Vagina (tissue), 2 donors: Measurements from ENCODE around the gene ATG2B. TPM values are rescaled to one million over a fixed set of nuclear protein-coding genes. Genes with fewer than 3 reads are reported as not detected.

Experiments
- DNase-seq, 2 donors: peaks; one replicate each; pipeline ENCODE4 v3.0.0-alpha.2; 2017; ENCODE audit errors: extremely low spot score in 2 of 2
- H3K27ac ChIP-seq: fragments of 200-600 bp; sonication (generic); one replicate; pipeline ENCODE4 v1.5.1; 2019
- H3K27me3 ChIP-seq: fragments of 200-600 bp; sonication (generic); one replicate; pipeline ENCODE4 v1.5.1; 2019
- H3K36me3 ChIP-seq, 2 donors: fragments of 200-600 bp; sonication (generic); one replicate each; pipeline ENCODE4 v1.5.1; 2017 to 2019
- H3K4me1 ChIP-seq: fragments of 200-600 bp; sonication (generic); one replicate; pipeline ENCODE4 v1.5.1; 2019
- H3K4me3 ChIP-seq, 2 donors: fragments of 200-600 bp; sonication (generic); 1 replicate in 1 of 2; 2 replicates in 1 of 2; pipeline ENCODE4 v1.5.1; 2016 to 2019
- H3K9me3 ChIP-seq: fragments of 200-600 bp; sonication (generic); one replicate; pipeline ENCODE4 v1.5.1; 2019
- POLR2A ChIP-seq, 2 donors: fragments of 450-650 bp; IDR thresholded peaks; one replicate each; pipeline ENCODE4 v1.6.1; 2017; ENCODE audit warnings: antibody characterized with exemption in 2 of 2, mild to moderate bottlenecking in 2 of 2, moderate library complexity in 2 of 2
- POLR2AphosphoS5 ChIP-seq, 2 donors: sonication (generic); formaldehyde crosslinking; IDR thresholded peaks; one replicate each; pipeline ENCODE4 v1.9.0; 2017; ENCODE audit warnings: antibody characterized with exemption in 2 of 2, mild to moderate bottlenecking in 2 of 2, low read depth in 1 of 2; ENCODE audit not compliant: insufficient read depth in 1 of 2
- intact Hi-C: fragments of 100-400 bp; cut with DNase I; formaldehyde crosslinking; loops from one replicate; pipeline ENCODE4 v1.15.1; 2023
- total RNA-seq: library from RNA; depleted of rRNA; stranded (reverse); fragments of >200 nt; gene quantifications from one replicate; pipeline ENCODE4 v1.2.3, GENCODE V29; 2016
- TF ChIP-seq, protein P1 (sequence below), 3 experiments: fragments of 450-650 bp in 2 of 3; fragments of 200-600 bp in 1 of 3; sonication (generic) in 1 of 3; IDR thresholded peaks; one replicate each; pipeline ENCODE4 v1.5.1; 2017 to 2019; ENCODE audit warnings: antibody characterized with exemption in 3 of 3, mild to moderate bottlenecking in 2 of 3, moderate library complexity in 2 of 3

The ATG2B gene
- total RNA-seq, 1 donor from 2014 or later, result 32.2 TPM

GRCh38 chr14:96407935-96408570, 44.9 kb upstream of the ATG2B start:
- TF ChIP-seq, protein P1, sequence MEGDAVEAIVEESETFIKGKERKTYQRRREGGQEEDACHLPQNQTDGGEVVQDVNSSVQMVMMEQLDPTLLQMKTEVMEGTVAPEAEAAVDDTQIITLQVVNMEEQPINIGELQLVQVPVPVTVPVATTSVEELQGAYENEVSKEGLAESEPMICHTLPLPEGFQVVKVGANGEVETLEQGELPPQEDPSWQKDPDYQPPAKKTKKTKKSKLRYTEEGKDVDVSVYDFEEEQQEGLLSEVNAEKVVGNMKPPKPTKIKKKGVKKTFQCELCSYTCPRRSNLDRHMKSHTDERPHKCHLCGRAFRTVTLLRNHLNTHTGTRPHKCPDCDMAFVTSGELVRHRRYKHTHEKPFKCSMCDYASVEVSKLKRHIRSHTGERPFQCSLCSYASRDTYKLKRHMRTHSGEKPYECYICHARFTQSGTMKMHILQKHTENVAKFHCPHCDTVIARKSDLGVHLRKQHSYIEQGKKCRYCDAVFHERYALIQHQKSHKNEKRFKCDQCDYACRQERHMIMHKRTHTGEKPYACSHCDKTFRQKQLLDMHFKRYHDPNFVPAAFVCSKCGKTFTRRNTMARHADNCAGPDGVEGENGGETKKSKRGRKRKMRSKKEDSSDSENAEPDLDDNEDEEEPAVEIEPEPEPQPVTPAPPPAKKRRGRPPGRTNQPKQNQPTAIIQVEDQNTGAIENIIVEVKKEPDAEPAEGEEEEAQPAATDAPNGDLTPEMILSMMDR (IDR thresholded peaks at IDR 0.05), result no peak
- TF ChIP-seq POLR2A (IDR thresholded peaks at IDR 0.05) (no peak), POLR2AphosphoS5 (IDR thresholded peaks at IDR 0.05; ENCODE audit: insufficient read depth in 1 of 2, low read depth in 1 of 2) (no peak)
- intact Hi-C loops, result no loop called here
- H3K9me3 ChIP-seq, result no peaks in the 10 kb centered on the region
- H3K4me1 ChIP-seq, result no peaks in the 10 kb centered on the region
- H3K27me3 ChIP-seq, result no peaks in the 10 kb centered on the region
- H3K27ac ChIP-seq, result no peak overlapping the region
- H3K36me3 ChIP-seq, result no peaks in the 10 kb centered on the region
- peak in 1 of 2 donors; percentile 85 for DNase-seq
- no peak overlapping the region for H3K4me3 ChIP-seq

GRCh38 chr14:96405677-96406076, 42.5 kb upstream of the ATG2B start:
- TF ChIP-seq POLR2A (IDR thresholded peaks at IDR 0.05), result no peak
- TF ChIP-seq POLR2AphosphoS5 (IDR thresholded peaks at IDR 0.05; ENCODE audit: insufficient read depth in 1 of 2, low read depth in 1 of 2), result no peak
- TF ChIP-seq, protein P1 (IDR thresholded peaks at IDR 0.05), result no peak

GRCh38 chr14:96403409-96403808, 40.3 kb upstream of the ATG2B start:
- no peaks in the 10 kb centered on the region for H3K9me3 ChIP-seq
- H3K27ac ChIP-seq, result no peak overlapping the region
- H3K4me1 ChIP-seq, result no peaks in the 10 kb centered on the region
- H3K4me3 ChIP-seq, result no peak overlapping the region
- no peaks in the 10 kb centered on the region for H3K27me3 ChIP-seq
- H3K36me3 ChIP-seq, result no peaks in the 10 kb centered on the region
- no peak for DNase-seq
- intact Hi-C loops, result no loop called here
- TF ChIP-seq, protein P1 (IDR thresholded peaks at IDR 0.05), result no peak
- TF ChIP-seq POLR2A (IDR thresholded peaks at IDR 0.05) (no peak), POLR2AphosphoS5 (IDR thresholded peaks at IDR 0.05; ENCODE audit: insufficient read depth in 1 of 2, low read depth in 1 of 2) (no peak)

More at GRCh38 chr14:96405677-96406076, 42.5 kb upstream of the ATG2B start:
- H3K4me1 ChIP-seq, result no peaks in the 10 kb centered on the region
- no peaks in the 10 kb centered on the region for H3K9me3 ChIP-seq
- intact Hi-C loops, result no loop called here
- no peak for DNase-seq
- H3K27ac ChIP-seq, result no peak overlapping the region
- H3K27me3 ChIP-seq, result no peaks in the 10 kb centered on the region
- H3K4me3 ChIP-seq, result no peak overlapping the region
- H3K36me3 ChIP-seq, result no peaks in the 10 kb centered on the region

GRCh38 chr14:96400495-96400894, 37.4 kb upstream of the ATG2B start:
- Histone ChIP-seq H3K27ac (no peak overlapping the region), H3K9me3 (no peaks in the 10 kb centered on the region), H3K27me3 (no peaks in the 10 kb centered on the region), H3K36me3 (no peaks in the 10 kb centered on the region), H3K4me3 (no peak overlapping the region), H3K4me1 (no peaks in the 10 kb centered on the region)
- TF ChIP-seq POLR2A (IDR thresholded peaks at IDR 0.05), result no peak
- TF ChIP-seq, protein P1 (IDR thresholded peaks at IDR 0.05), result no peak
- intact Hi-C loops, result no loop called here
- no peak for DNase-seq

- Histone ChIP-seq H3K27me3 (no peaks in the 10 kb centered on the region), H3K4me1 (no peaks in the 10 kb centered on the region), H3K27ac (no peak overlapping the region), H3K36me3 (no peaks in the 10 kb centered on the region), H3K4me3 (no peak overlapping the region), H3K9me3 (no peaks in the 10 kb centered on the region)
- DNase-seq, result no peak
- TF ChIP-seq, protein P1 (IDR thresholded peaks at IDR 0.05), result no peak
- no peak for TF ChIP-seq POLR2A (IDR thresholded peaks at IDR 0.05)
- no peak for TF ChIP-seq POLR2AphosphoS5 (IDR thresholded peaks at IDR 0.05; ENCODE audit: insufficient read depth in 1 of 2, low read depth in 1 of 2)
- intact Hi-C loops, result no loop called here
These were observed 36.3 kb upstream of the ATG2B start for GRCh38 chr14:96399405-96399804.
